Astrocyte (in vitro differentiated cells and primary cell): ENCODE measurements around the gene MOB3C. TPM values are rescaled to one million over a fixed set of nuclear protein-coding genes. Genes with fewer than 3 reads are reported as not detected.
"Not testable (repeated sequence)": the region's sequence is repeated elsewhere in the genome, so short reads cannot be mapped to it uniquely, and the experiment has no call there.

ENCODE experiments used
- DNase-seq: peaks from one replicate; pipeline ENCODE4 v3.0.0-alpha.2; 2010; ENCODE audit warnings: low read depth
- FAIRE-seq: peaks from 2 replicates; lab custom pipeline; 2011; peaks lifted over from hg19 to GRCh38; lab: Jason Lieb, UNC
- H2AFZ ChIP-seq: 2 replicates; pipeline ENCODE4 v1.6.0; 2012; ENCODE audit warnings: low read depth, low read length, inconsistent platforms
- H3K27ac ChIP-seq: 2 replicates; pipeline ENCODE4 v1.5.1; 2011; ENCODE audit warnings: low read depth, low read length, inconsistent platforms
- H3K27me3 ChIP-seq: 2 replicates; pipeline ENCODE4 v1.6.0; 2011; ENCODE audit warnings: low read length, inconsistent platforms; ENCODE audit not compliant: insufficient read depth
- H3K36me3 ChIP-seq: 2 replicates; pipeline ENCODE4 v1.5.1; 2011; ENCODE audit warnings: low read length, inconsistent platforms; ENCODE audit not compliant: insufficient read depth
- H3K4me1 ChIP-seq: 2 replicates; pipeline ENCODE4 v1.5.1; 2011; ENCODE audit warnings: low read length, inconsistent platforms; ENCODE audit not compliant: insufficient read depth
- H3K4me2 ChIP-seq: 2 replicates; pipeline ENCODE4 v1.6.0; 2012; ENCODE audit warnings: low read length, inconsistent platforms
- H3K4me3 ChIP-seq: 2 replicates; pipeline ENCODE4 v1.5.1; 2011; ENCODE audit warnings: low read depth, mild to moderate bottlenecking, low read length, inconsistent platforms; ENCODE audit not compliant: insufficient read depth
- H3K79me2 ChIP-seq: 2 replicates; pipeline ENCODE4 v1.6.0; 2012; ENCODE audit warnings: mild to moderate bottlenecking, low read length, inconsistent platforms; ENCODE audit not compliant: insufficient read depth
- H3K9ac ChIP-seq: 2 replicates; pipeline ENCODE4 v1.6.0; 2012; ENCODE audit warnings: mild to moderate bottlenecking, low read length, inconsistent platforms
- H3K9me3 ChIP-seq: 2 replicates; pipeline ENCODE4 v1.5.1; 2012; ENCODE audit warnings: low read depth, mild to moderate bottlenecking, low read length, inconsistent platforms; ENCODE audit not compliant: insufficient read depth
- H4K20me1 ChIP-seq: 2 replicates; pipeline ENCODE4 v1.6.0; 2012; ENCODE audit warnings: low read length, inconsistent platforms; ENCODE audit not compliant: insufficient read depth
- H3K27ac Mint-ChIP-seq: one replicate; pipeline ENCODE4 v1.8.0; 2021; ENCODE audit warnings: mild to moderate bottlenecking, mixed read lengths; ENCODE audit not compliant: unreplicated experiment
- H3K27me3 Mint-ChIP-seq: one replicate; pipeline ENCODE4 v1.8.0; 2021; ENCODE audit warnings: low read depth, mixed read lengths; ENCODE audit not compliant: unreplicated experiment
- H3K36me3 Mint-ChIP-seq: one replicate; pipeline ENCODE4 v1.8.0; 2021; ENCODE audit warnings: low read depth, mixed read lengths; ENCODE audit not compliant: unreplicated experiment
- H3K4me1 Mint-ChIP-seq: one replicate; pipeline ENCODE4 v1.8.0; 2021; ENCODE audit warnings: low read depth, mixed read lengths; ENCODE audit not compliant: unreplicated experiment
- H3K4me3 Mint-ChIP-seq: one replicate; pipeline ENCODE4 v1.8.0; 2021; ENCODE audit warnings: mild to moderate bottlenecking, moderate library complexity, mixed read lengths; ENCODE audit not compliant: unreplicated experiment
- H3K9me3 Mint-ChIP-seq: one replicate; pipeline ENCODE4 v1.8.0; 2021; ENCODE audit warnings: mild to moderate bottlenecking, mixed read lengths; ENCODE audit not compliant: unreplicated experiment
- EZH2 ChIP-seq: IDR thresholded peaks from 2 replicates; pipeline ENCODE4 v1.6.1; 2012; ENCODE audit warnings: mild to moderate bottlenecking, low read length, inconsistent platforms; ENCODE audit not compliant: insufficient read depth
- total RNA-seq: library from RNA; stranded (reverse); gene quantifications from 2 replicates; pipeline ENCODE4 v1.2.1, GENCODE V29; 2021
- TF ChIP-seq, protein P1 (sequence below): IDR thresholded peaks from 2 replicates; pipeline ENCODE4 v1.5.1; 2011; ENCODE audit warnings: low read depth, mild to moderate bottlenecking, inconsistent platforms, low read length, moderate library complexity; ENCODE audit not compliant: insufficient read depth

MOB3C gene
- total RNA-seq, 1 donor from 2014 or later = 4.8 TPM

DNA sequence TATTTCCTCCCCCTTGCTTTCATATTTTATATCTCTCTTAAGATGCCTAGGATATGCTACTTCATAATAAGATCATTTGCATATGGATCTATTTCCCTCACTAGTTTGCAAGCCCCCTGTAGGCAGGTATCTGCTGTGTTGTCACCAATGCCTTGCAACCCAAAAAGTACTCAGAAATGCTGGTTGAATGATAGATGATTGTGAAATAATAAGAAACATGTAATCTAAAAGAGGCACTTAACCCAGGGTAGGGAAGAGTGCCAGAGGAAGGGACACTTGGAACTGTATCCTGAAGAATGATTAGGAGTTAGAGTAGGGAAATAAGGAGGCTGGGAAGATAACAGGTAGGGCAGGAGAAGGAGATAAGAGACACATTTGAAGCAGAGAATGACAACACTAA is 39.2 kb upstream of the MOB3C start:
- Mint-ChIP-seq H3K36me3 (peaks cover 11% of the 10 kb centered on the region), H3K27me3 (no peaks in the 10 kb centered on the region), H3K9me3 (no peaks in the 10 kb centered on the region), H3K27ac (no peak overlapping the region), H3K4me1 (peaks cover 12% of the 10 kb centered on the region), H3K4me3 (no peak overlapping the region)
- Histone ChIP-seq H2AFZ (no peak overlapping the region), H3K27me3 (no peaks in the 10 kb centered on the region), H3K4me1 (no peaks in the 10 kb centered on the region), H3K4me2 (no peak overlapping the region), H3K4me3 (no peak overlapping the region), H3K9me3 (no peaks in the 10 kb centered on the region), H3K9ac (no peak overlapping the region), H3K79me2 (no peaks in the 10 kb centered on the region), H4K20me1 (no peaks in the 10 kb centered on the region), H3K27ac (no peak overlapping the region), H3K36me3 (peaks cover 10% of the 10 kb centered on the region)
- TF ChIP-seq EZH2 = no peak
- TF ChIP-seq, protein P1, sequence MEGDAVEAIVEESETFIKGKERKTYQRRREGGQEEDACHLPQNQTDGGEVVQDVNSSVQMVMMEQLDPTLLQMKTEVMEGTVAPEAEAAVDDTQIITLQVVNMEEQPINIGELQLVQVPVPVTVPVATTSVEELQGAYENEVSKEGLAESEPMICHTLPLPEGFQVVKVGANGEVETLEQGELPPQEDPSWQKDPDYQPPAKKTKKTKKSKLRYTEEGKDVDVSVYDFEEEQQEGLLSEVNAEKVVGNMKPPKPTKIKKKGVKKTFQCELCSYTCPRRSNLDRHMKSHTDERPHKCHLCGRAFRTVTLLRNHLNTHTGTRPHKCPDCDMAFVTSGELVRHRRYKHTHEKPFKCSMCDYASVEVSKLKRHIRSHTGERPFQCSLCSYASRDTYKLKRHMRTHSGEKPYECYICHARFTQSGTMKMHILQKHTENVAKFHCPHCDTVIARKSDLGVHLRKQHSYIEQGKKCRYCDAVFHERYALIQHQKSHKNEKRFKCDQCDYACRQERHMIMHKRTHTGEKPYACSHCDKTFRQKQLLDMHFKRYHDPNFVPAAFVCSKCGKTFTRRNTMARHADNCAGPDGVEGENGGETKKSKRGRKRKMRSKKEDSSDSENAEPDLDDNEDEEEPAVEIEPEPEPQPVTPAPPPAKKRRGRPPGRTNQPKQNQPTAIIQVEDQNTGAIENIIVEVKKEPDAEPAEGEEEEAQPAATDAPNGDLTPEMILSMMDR = no peak
- no peak for DNase-seq
- no peak for FAIRE-seq

DNA sequence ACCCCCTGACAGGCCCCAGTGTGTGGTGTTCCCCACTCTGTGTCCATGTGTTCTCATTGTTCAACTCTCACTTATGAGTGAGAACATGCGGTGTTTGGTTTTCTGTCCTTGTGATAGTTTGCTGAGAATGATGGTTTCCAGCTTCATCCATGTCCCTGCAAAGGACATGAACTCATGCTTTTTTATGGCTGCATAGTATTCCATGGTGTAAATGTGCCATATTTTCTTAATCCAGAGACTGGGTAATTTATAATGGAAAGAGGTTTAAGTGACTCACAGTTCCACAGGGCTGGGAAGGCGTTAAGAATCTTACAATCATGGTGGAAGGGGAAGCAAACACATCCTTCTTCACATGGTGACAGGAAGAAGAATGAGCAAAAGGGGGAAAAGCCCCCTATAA is 38.1 kb upstream of the MOB3C start:
- not testable (repeated sequence) for H3K9ac ChIP-seq, H3K4me2 ChIP-seq, DNase-seq, H3K36me3 ChIP-seq, H3K27me3 ChIP-seq, H2AFZ ChIP-seq, H3K27me3 Mint-ChIP-seq, H3K27ac ChIP-seq, H3K4me1 ChIP-seq, H3K79me2 ChIP-seq, H3K27ac Mint-ChIP-seq, H4K20me1 ChIP-seq, FAIRE-seq, H3K4me3 ChIP-seq, H3K4me3 Mint-ChIP-seq, H3K9me3 ChIP-seq, H3K9me3 Mint-ChIP-seq
- H3K4me1 Mint-ChIP-seq = peaks cover 12% of the 10 kb centered on the region
- peaks cover 20% of the 10 kb centered on the region for H3K36me3 Mint-ChIP-seq

DNA sequence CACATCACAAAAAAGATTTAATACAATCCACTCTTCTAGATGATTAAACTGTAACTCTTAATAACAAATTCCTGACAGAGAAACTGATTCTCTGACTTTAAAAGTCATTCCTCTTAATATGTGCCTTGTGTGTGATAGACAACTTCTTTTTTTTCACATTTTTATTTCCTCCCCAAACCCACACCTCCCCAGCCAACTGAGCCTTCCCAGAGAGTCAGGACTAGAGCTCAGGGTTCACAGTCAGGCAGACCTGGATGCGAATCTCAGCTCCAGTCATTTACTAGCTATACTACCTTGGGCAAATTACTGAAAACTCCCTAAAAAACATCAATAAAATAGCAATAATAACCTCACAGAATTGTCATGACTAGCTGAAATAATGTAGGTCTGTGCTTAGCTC is 37.4 kb upstream of the MOB3C start:
- Histone ChIP-seq H3K4me1 (no peaks in the 10 kb centered on the region), H3K4me3 (no peak overlapping the region), H3K27me3 (no peaks in the 10 kb centered on the region), H3K9me3 (no peaks in the 10 kb centered on the region), H4K20me1 (no peaks in the 10 kb centered on the region), H3K9ac (no peak overlapping the region), H3K27ac (no peak overlapping the region), H3K36me3 (peaks cover 13% of the 10 kb centered on the region), H3K79me2 (no peaks in the 10 kb centered on the region), H2AFZ (no peak overlapping the region), H3K4me2 (no peak overlapping the region)
- peaks cover 24% of the 10 kb centered on the region for H3K36me3 Mint-ChIP-seq
- no peak for DNase-seq
- H3K27ac Mint-ChIP-seq = no peak overlapping the region
- no peak overlapping the region for H3K4me3 Mint-ChIP-seq
- TF ChIP-seq, protein P1 = no peak
- no peak for TF ChIP-seq EZH2
- no peaks in the 10 kb centered on the region for H3K9me3 Mint-ChIP-seq
- FAIRE-seq = no peak
- H3K27me3 Mint-ChIP-seq = no peaks in the 10 kb centered on the region
- peaks cover 12% of the 10 kb centered on the region for H3K4me1 Mint-ChIP-seq
